ENCODE measurements around the gene ZNF740.

GRCh38 chr12:53186745-53187144, 6.2 kb downstream of the ZNF740 start:
- TF ChIP-seq CTCF (IDR thresholded peaks at IDR 0.05): no peak
- TF ChIP-seq ZFX (IDR thresholded peaks at IDR 0.05; ENCODE audit: borderline replicate concordance): no peak
